Breast epithelium (tissue), 4 donors: Measurements from ENCODE around the gene ZNF398. TPM values are rescaled to one million over a fixed set of nuclear protein-coding genes. Genes with fewer than 3 reads are reported as not detected.

Experiments used
- DNase-seq, 2 donors: peaks; one replicate each; pipeline ENCODE4 v3.0.0-alpha.2; 2019; ENCODE audit warnings: low spot score in 2 of 2
- H3K27ac ChIP-seq, 2 donors: fragments of 200-600 bp; sonication (generic) in 1 of 2; one replicate each; pipeline ENCODE4 v1.5.1; 2016 to 2019; ENCODE audit warnings: mild to moderate bottlenecking in 1 of 2
- H3K27me3 ChIP-seq, 2 donors: fragments of 200-600 bp; sonication (generic) in 1 of 2; one replicate each; pipeline versions ENCODE4 v1.5.1 to v1.6.0; 2017 to 2019; ENCODE audit warnings: control low read depth in 1 of 2, mild to moderate bottlenecking in 1 of 2
- H3K36me3 ChIP-seq: fragments of 200-600 bp; one replicate; pipeline ENCODE4 v1.5.1; 2019
- H3K4me1 ChIP-seq, 2 donors: fragments of 200-600 bp; sonication (generic); one replicate each; pipeline ENCODE4 v1.5.1; 2016 to 2019; ENCODE audit warnings: control low read depth in 1 of 2
- H3K4me3 ChIP-seq, 3 donors: fragments of 200-600 bp; sonication (generic); 1 replicate in 2 of 3; 2 replicates in 1 of 3; pipeline ENCODE4 v1.5.1; 2016 to 2019; ENCODE audit warnings: mild to moderate bottlenecking in 3 of 3, moderate library complexity in 2 of 3
- H3K9me3 ChIP-seq, 2 donors: fragments of 200-600 bp; sonication (generic) in 1 of 2; one replicate each; pipeline ENCODE4 v1.5.1; 2016 to 2019; ENCODE audit warnings: control low read depth in 1 of 2
- CTCF ChIP-seq, 3 donors: fragments of 450-650 bp; IDR thresholded peaks; one replicate each; pipeline ENCODE4 v1.5.1; 2016 to 2017; ENCODE audit warnings: antibody characterized with exemption in 3 of 3, mild to moderate bottlenecking in 3 of 3, moderate library complexity in 3 of 3
- POLR2A ChIP-seq: fragments of 450-650 bp; IDR thresholded peaks from one replicate; pipeline ENCODE4 v1.6.1; 2016; ENCODE audit warnings: antibody characterized with exemption, mild to moderate bottlenecking, moderate library complexity
- POLR2AphosphoS5 ChIP-seq, 3 donors: sonication (generic); formaldehyde crosslinking; IDR thresholded peaks; one replicate each; pipeline ENCODE4 v1.6.1; 2017; ENCODE audit warnings: antibody characterized with exemption in 3 of 3
- intact Hi-C: fragments of 100-400 bp; cut with DNase I; formaldehyde crosslinking; loops from one replicate; pipeline ENCODE4 v1.15.1; 2023; ENCODE audit warnings: low total_unique reads
- total RNA-seq, 3 donors: library from RNA; depleted of rRNA; stranded (reverse); fragments of >200 nt; gene quantifications; one replicate each; pipeline ENCODE4 v1.1.0, GENCODE V29; 2016

Gene ZNF398
- total RNA-seq, 3 donors from 2014 or later = 17.3 to 25.9 (median 22.9) TPM

- TF ChIP-seq POLR2AphosphoS5 (IDR thresholded peaks at IDR 0.05) (no peak), POLR2A (no peak), CTCF (IDR thresholded peaks at IDR 0.05) (no peak)
- Histone ChIP-seq H3K9me3 (no peaks in the 10 kb centered on the region), H3K27me3 (no peaks in the 10 kb centered on the region), H3K4me1 (no peaks in the 10 kb centered on the region), H3K4me3 (peak overlapping the region; percentile 74 to 91 (median 82)), H3K27ac (peak overlapping the region; percentile 85 to 95), H3K36me3 (no peaks in the 10 kb centered on the region)
- intact Hi-C loops = no loop called here
- DNase-seq = peak in 1 of 2 donors; percentile 57
These were observed 750 bp downstream of the ZNF398 start for GRCh38 chr7:149147752-149148653.

- intact Hi-C loops = no loop called here
- Histone ChIP-seq H3K4me3 (no peak overlapping the region), H3K27ac (no peak overlapping the region), H3K4me1 (no peaks in the 10 kb centered on the region), H3K27me3 (no peaks in the 10 kb centered on the region), H3K9me3 (no peaks in the 10 kb centered on the region), H3K36me3 (no peaks in the 10 kb centered on the region)
- TF ChIP-seq CTCF (IDR thresholded peaks at IDR 0.05) (no peak), POLR2AphosphoS5 (IDR thresholded peaks at IDR 0.05) (no peak), POLR2A (no peak)
- no peak for DNase-seq
These were observed 3.7 kb downstream of the ZNF398 start for GRCh38 chr7:149150981-149151380.

DNA sequence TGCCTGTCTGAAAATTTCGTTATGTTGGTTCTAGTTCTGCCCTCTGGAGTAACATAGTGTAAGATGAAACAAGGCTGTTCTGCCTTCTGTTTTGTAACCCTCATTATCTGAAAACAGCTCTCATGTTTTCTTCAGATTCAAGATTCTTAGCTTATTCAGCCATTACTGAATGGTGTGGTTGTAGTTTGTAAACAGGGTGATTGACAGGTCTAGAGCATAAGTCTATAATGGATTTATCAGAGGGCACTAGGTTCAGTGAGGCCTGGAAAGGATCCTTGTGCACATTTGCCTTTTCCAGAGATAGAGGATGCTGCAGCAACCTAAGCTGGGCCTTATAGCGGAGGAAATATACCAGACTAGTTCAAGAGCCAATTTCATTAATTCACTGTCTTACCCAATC is 6.1 kb downstream of the ZNF398 start:
- no peaks in the 10 kb centered on the region for H3K36me3 ChIP-seq
- no peak for DNase-seq
- no peak overlapping the region for H3K4me3 ChIP-seq
- intact Hi-C loops = no loop called here
- H3K9me3 ChIP-seq = no peaks in the 10 kb centered on the region
- no peaks in the 10 kb centered on the region for H3K4me1 ChIP-seq
- no peak for TF ChIP-seq POLR2A
- no peak for TF ChIP-seq CTCF (IDR thresholded peaks at IDR 0.05)
- no peak for TF ChIP-seq POLR2AphosphoS5 (IDR thresholded peaks at IDR 0.05)
- H3K27ac ChIP-seq = no peak overlapping the region
- no peaks in the 10 kb centered on the region for H3K27me3 ChIP-seq

- no peak for TF ChIP-seq CTCF (IDR thresholded peaks at IDR 0.05)
- no peak for TF ChIP-seq POLR2AphosphoS5 (IDR thresholded peaks at IDR 0.05)
- TF ChIP-seq POLR2A = no peak
- peak in 1 of 2 donors; percentile 62 for DNase-seq
- Histone ChIP-seq H3K36me3 (no peaks in the 10 kb centered on the region), H3K27me3 (no peaks in the 10 kb centered on the region), H3K9me3 (no peaks in the 10 kb centered on the region), H3K4me3 (no peak overlapping the region), H3K27ac (no peak overlapping the region), H3K4me1 (no peaks in the 10 kb centered on the region)
- intact Hi-C loops = no loop called here
These were observed 6.8 kb downstream of the ZNF398 start for GRCh38 chr7:149154056-149154455.

DNA sequence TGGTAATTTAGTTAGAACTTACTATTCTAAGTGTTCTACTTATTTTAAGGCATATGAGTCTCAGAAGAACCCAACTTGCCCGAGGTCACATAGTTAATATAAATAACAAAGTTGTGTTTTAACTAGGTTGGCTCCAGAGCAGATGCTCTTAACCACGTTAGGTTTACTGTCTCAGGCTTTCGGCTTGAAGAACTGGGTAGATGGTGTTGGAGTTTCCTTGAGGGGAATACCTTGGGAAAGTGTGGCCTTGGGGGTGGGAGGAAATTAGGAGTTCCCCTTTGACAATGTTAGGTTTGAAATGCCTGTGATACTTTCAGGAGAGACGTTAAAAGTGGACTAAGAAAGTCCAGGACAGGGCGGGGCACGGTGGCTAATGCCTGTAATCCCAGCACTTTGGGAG is 9.6 kb downstream of the ZNF398 start:
- intact Hi-C loops = no loop called here
- Histone ChIP-seq H3K36me3 (no peaks in the 10 kb centered on the region), H3K27me3 (no peaks in the 10 kb centered on the region), H3K9me3 (no peaks in the 10 kb centered on the region), H3K4me3 (no peak overlapping the region), H3K27ac (no peak overlapping the region), H3K4me1 (no peaks in the 10 kb centered on the region)
- TF ChIP-seq POLR2AphosphoS5 (IDR thresholded peaks at IDR 0.05) = no peak
- TF ChIP-seq POLR2A = no peak
- TF ChIP-seq CTCF (IDR thresholded peaks at IDR 0.05) = no peak
- no peak for DNase-seq
